Astrocyte (in vitro differentiated cells and primary cell): ENCODE data around the gene HLCS. TPM values are rescaled to one million over a fixed set of nuclear protein-coding genes. Genes with fewer than 3 reads are reported as not detected.
A peak's percentile ranks its signal among the peaks of the same experiment; 100 is the strongest.

ENCODE experiments used
- DNase-seq: peaks from one replicate; pipeline ENCODE4 v3.0.0-alpha.2; 2010; ENCODE audit warnings: low read depth
- FAIRE-seq: peaks from 2 replicates; lab custom pipeline; 2011; peaks lifted over from hg19 to GRCh38; lab: Jason Lieb, UNC
- H2AFZ ChIP-seq: 2 replicates; pipeline ENCODE4 v1.6.0; 2012; ENCODE audit warnings: low read depth, low read length, inconsistent platforms
- H3K27ac ChIP-seq: 2 replicates; pipeline ENCODE4 v1.5.1; 2011; ENCODE audit warnings: low read depth, low read length, inconsistent platforms
- H3K27me3 ChIP-seq: 2 replicates; pipeline ENCODE4 v1.6.0; 2011; ENCODE audit warnings: low read length, inconsistent platforms; ENCODE audit not compliant: insufficient read depth
- H3K36me3 ChIP-seq: 2 replicates; pipeline ENCODE4 v1.5.1; 2011; ENCODE audit warnings: low read length, inconsistent platforms; ENCODE audit not compliant: insufficient read depth
- H3K4me1 ChIP-seq: 2 replicates; pipeline ENCODE4 v1.5.1; 2011; ENCODE audit warnings: low read length, inconsistent platforms; ENCODE audit not compliant: insufficient read depth
- H3K4me2 ChIP-seq: 2 replicates; pipeline ENCODE4 v1.6.0; 2012; ENCODE audit warnings: low read length, inconsistent platforms
- H3K4me3 ChIP-seq: 2 replicates; pipeline ENCODE4 v1.5.1; 2011; ENCODE audit warnings: low read depth, mild to moderate bottlenecking, low read length, inconsistent platforms; ENCODE audit not compliant: insufficient read depth
- H3K79me2 ChIP-seq: 2 replicates; pipeline ENCODE4 v1.6.0; 2012; ENCODE audit warnings: mild to moderate bottlenecking, low read length, inconsistent platforms; ENCODE audit not compliant: insufficient read depth
- H3K9ac ChIP-seq: 2 replicates; pipeline ENCODE4 v1.6.0; 2012; ENCODE audit warnings: mild to moderate bottlenecking, low read length, inconsistent platforms
- H3K9me3 ChIP-seq: 2 replicates; pipeline ENCODE4 v1.5.1; 2012; ENCODE audit warnings: low read depth, mild to moderate bottlenecking, low read length, inconsistent platforms; ENCODE audit not compliant: insufficient read depth
- H4K20me1 ChIP-seq: 2 replicates; pipeline ENCODE4 v1.6.0; 2012; ENCODE audit warnings: low read length, inconsistent platforms; ENCODE audit not compliant: insufficient read depth
- H3K27ac Mint-ChIP-seq: one replicate; pipeline ENCODE4 v1.8.0; 2021; ENCODE audit warnings: mild to moderate bottlenecking, mixed read lengths; ENCODE audit not compliant: unreplicated experiment
- H3K27me3 Mint-ChIP-seq: one replicate; pipeline ENCODE4 v1.8.0; 2021; ENCODE audit warnings: low read depth, mixed read lengths; ENCODE audit not compliant: unreplicated experiment
- H3K36me3 Mint-ChIP-seq: one replicate; pipeline ENCODE4 v1.8.0; 2021; ENCODE audit warnings: low read depth, mixed read lengths; ENCODE audit not compliant: unreplicated experiment
- H3K4me1 Mint-ChIP-seq: one replicate; pipeline ENCODE4 v1.8.0; 2021; ENCODE audit warnings: low read depth, mixed read lengths; ENCODE audit not compliant: unreplicated experiment
- H3K4me3 Mint-ChIP-seq: one replicate; pipeline ENCODE4 v1.8.0; 2021; ENCODE audit warnings: mild to moderate bottlenecking, moderate library complexity, mixed read lengths; ENCODE audit not compliant: unreplicated experiment
- H3K9me3 Mint-ChIP-seq: one replicate; pipeline ENCODE4 v1.8.0; 2021; ENCODE audit warnings: mild to moderate bottlenecking, mixed read lengths; ENCODE audit not compliant: unreplicated experiment
- EZH2 ChIP-seq: IDR thresholded peaks from 2 replicates; pipeline ENCODE4 v1.6.1; 2012; ENCODE audit warnings: mild to moderate bottlenecking, low read length, inconsistent platforms; ENCODE audit not compliant: insufficient read depth
- total RNA-seq: library from RNA; stranded (reverse); gene quantifications from 2 replicates; pipeline ENCODE4 v1.2.1, GENCODE V29; 2021
- TF ChIP-seq, protein P1 (sequence below): IDR thresholded peaks from 2 replicates; pipeline ENCODE4 v1.5.1; 2011; ENCODE audit warnings: low read depth, mild to moderate bottlenecking, inconsistent platforms, low read length, moderate library complexity; ENCODE audit not compliant: insufficient read depth

HLCS gene
- total RNA-seq, 1 donor from 2014 or later = 20.9 TPM

DNA sequence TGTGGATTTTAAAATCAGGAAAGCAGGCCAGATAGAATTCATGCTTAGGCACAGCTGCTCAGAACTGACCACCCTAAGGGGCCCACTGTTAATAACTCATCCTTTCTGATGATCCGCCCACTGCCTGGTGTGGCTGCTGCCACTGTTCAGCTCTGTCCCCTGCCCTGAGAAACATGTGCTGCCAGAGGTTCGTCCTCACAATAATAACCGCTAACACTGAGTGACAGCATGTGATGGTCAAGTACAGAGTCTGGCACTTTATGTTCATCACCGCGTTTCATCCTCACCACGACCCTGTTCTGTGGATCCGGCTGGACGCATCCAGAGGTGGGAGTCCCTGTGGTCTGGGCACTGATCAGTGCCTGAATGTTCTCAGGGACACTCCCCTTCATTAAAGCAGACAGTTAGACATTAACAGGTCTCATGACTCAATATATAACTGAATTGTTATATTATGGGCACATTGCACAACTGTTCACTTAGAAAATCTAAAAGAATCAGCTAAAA, 159.0 kb downstream of the HLCS start:
- H2AFZ ChIP-seq = no peak overlapping the region
- H3K9me3 Mint-ChIP-seq = no peaks in the 10 kb centered on the region
- H3K4me1 ChIP-seq = peaks cover 4% of the 10 kb centered on the region
- H3K36me3 ChIP-seq = no peaks in the 10 kb centered on the region
- H3K27me3 Mint-ChIP-seq = no peaks in the 10 kb centered on the region
- peaks cover 21% of the 10 kb centered on the region for H3K4me1 Mint-ChIP-seq
- no peak overlapping the region for H3K4me3 Mint-ChIP-seq
- TF ChIP-seq, protein P1, sequence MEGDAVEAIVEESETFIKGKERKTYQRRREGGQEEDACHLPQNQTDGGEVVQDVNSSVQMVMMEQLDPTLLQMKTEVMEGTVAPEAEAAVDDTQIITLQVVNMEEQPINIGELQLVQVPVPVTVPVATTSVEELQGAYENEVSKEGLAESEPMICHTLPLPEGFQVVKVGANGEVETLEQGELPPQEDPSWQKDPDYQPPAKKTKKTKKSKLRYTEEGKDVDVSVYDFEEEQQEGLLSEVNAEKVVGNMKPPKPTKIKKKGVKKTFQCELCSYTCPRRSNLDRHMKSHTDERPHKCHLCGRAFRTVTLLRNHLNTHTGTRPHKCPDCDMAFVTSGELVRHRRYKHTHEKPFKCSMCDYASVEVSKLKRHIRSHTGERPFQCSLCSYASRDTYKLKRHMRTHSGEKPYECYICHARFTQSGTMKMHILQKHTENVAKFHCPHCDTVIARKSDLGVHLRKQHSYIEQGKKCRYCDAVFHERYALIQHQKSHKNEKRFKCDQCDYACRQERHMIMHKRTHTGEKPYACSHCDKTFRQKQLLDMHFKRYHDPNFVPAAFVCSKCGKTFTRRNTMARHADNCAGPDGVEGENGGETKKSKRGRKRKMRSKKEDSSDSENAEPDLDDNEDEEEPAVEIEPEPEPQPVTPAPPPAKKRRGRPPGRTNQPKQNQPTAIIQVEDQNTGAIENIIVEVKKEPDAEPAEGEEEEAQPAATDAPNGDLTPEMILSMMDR = no peak
- no peak for TF ChIP-seq EZH2
- H3K27ac Mint-ChIP-seq = no peak overlapping the region
- no peaks in the 10 kb centered on the region for H3K27me3 ChIP-seq
- DNase-seq = no peak
- H3K9ac ChIP-seq = no peak overlapping the region
- H3K4me3 ChIP-seq = no peak overlapping the region
- H4K20me1 ChIP-seq = no peaks in the 10 kb centered on the region
- H3K79me2 ChIP-seq = no peaks in the 10 kb centered on the region
- H3K9me3 ChIP-seq = no peaks in the 10 kb centered on the region
- H3K36me3 Mint-ChIP-seq = peaks cover 5% of the 10 kb centered on the region
- no peak overlapping the region for H3K4me2 ChIP-seq
- no peak overlapping the region for H3K27ac ChIP-seq
- FAIRE-seq = no peak

DNA sequence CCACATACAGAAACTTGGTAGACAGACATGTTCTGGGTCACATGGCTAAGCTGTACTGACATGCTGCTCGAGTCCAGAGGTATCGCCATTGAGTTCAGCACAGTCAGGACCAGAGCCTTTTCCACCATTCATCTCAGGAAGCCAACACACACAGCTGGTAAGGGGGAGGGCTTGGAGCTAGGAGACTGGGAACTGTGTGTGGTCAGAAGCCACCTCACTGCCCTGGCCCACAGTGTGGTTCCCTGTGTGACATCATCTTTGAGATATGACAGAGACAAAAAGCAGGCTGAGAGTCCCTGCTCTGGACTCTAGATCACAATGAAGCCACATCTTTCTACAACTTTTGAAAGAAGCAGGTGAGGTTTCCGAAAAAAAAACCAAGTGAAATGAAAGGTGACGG, 160.4 kb downstream of the HLCS start:
- H3K4me1 Mint-ChIP-seq = peaks cover 21% of the 10 kb centered on the region
- no peaks in the 10 kb centered on the region for H3K79me2 ChIP-seq
- peaks cover 5% of the 10 kb centered on the region for H3K36me3 Mint-ChIP-seq
- no peak overlapping the region for H3K4me2 ChIP-seq
- H2AFZ ChIP-seq = no peak overlapping the region
- DNase-seq (peak; percentile 39), FAIRE-seq (no peak)
- H3K9me3 ChIP-seq = no peaks in the 10 kb centered on the region
- H3K9ac ChIP-seq = no peak overlapping the region
- H3K36me3 ChIP-seq = no peaks in the 10 kb centered on the region
- H3K4me1 ChIP-seq = peaks cover 4% of the 10 kb centered on the region
- H3K27ac ChIP-seq = no peak overlapping the region
- no peaks in the 10 kb centered on the region for H4K20me1 ChIP-seq
- H3K4me3 Mint-ChIP-seq = no peak overlapping the region
- no peaks in the 10 kb centered on the region for H3K27me3 ChIP-seq
- H3K4me3 ChIP-seq = no peak overlapping the region
- H3K9me3 Mint-ChIP-seq = no peaks in the 10 kb centered on the region
- no peak overlapping the region for H3K27ac Mint-ChIP-seq
- no peaks in the 10 kb centered on the region for H3K27me3 Mint-ChIP-seq
- TF ChIP-seq, protein P1 = no peak
- TF ChIP-seq EZH2 = no peak

GRCh38 chr21:36804874-36805611, 161.4 kb downstream of the HLCS start:
- Histone ChIP-seq H3K4me3 (no peak overlapping the region), H3K27ac (no peak overlapping the region), H3K9ac (no peak overlapping the region), H3K27me3 (no peaks in the 10 kb centered on the region), H3K4me2 (no peak overlapping the region), H3K79me2 (no peaks in the 10 kb centered on the region), H3K9me3 (no peaks in the 10 kb centered on the region), H3K36me3 (no peaks in the 10 kb centered on the region), H2AFZ (no peak overlapping the region), H4K20me1 (no peaks in the 10 kb centered on the region), H3K4me1 (peaks cover 4% of the 10 kb centered on the region)
- FAIRE-seq = no peak
- no peak for DNase-seq
- H3K27ac Mint-ChIP-seq = no peak overlapping the region
- H3K27me3 Mint-ChIP-seq = no peaks in the 10 kb centered on the region
- H3K4me3 Mint-ChIP-seq = no peak overlapping the region
- H3K36me3 Mint-ChIP-seq = peaks cover 5% of the 10 kb centered on the region
- no peak for TF ChIP-seq EZH2
- TF ChIP-seq, protein P1 = no peak
- peaks cover 20% of the 10 kb centered on the region for H3K4me1 Mint-ChIP-seq
- no peaks in the 10 kb centered on the region for H3K9me3 Mint-ChIP-seq
